GM19240 (cell line): ENCODE data around the gene ANKRD60.
A peak's percentile ranks its signal among the peaks of the same experiment; 100 is the strongest.

Source experiments
- DNase-seq: peaks from one replicate; pipeline ENCODE4 v3.0.0; 2011; ENCODE audit warnings: low spot score; ENCODE audit not compliant: insufficient read length

ANKRD60 gene

GRCh38 chr20:58194175-58194791 lies 34.2 kb downstream of the ANKRD60 start:
- DNase-seq, result no peak

DNA sequence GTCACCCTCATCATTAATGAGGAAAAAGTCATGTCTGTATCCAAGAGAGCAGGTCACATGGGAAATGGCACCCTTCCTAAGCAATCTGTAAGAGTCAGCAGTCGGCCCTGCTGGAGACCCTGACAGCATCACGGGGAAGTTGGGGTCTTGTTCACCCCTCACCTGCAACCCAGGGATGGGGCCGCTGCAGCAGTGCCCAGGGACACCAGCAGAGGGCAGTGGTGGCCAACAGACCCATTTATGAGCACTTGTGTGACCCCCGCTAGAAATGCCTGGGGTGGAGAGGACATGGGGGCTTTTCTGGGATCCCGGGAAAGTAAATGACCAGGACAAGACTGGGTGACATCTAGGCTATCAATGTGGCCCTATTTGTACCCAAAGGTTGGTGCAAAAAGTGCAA lies 35.9 kb downstream of the ANKRD60 start:
- DNase-seq, result peak; percentile 14

GRCh38 chr20:58192065-58192464 lies 36.4 kb downstream of the ANKRD60 start:
- no peak for DNase-seq

- DNase-seq, result no peak
Measured at GRCh38 chr20:58188527-58188926, 39.9 kb downstream of the ANKRD60 start.

DNA sequence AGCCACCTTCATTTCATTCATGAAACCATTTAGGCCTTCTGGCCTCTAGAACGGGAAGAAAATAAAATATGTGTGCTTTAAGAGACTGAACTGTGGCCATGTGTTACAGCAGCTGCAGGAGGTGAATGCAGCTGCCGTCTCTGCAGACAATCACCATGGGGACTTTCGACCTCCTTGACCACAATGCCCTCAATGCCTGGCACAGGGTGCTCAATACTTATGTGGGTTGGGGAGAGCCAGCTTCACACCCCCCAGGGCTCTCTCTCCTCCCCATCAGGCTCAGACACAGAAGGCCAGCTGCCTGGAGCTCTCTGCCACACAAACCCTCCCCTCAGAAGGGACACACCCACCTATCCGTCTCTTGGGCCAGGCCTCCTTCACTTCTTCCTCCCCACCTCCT lies 43.5 kb downstream of the ANKRD60 start:
- no peak for DNase-seq

DNA sequence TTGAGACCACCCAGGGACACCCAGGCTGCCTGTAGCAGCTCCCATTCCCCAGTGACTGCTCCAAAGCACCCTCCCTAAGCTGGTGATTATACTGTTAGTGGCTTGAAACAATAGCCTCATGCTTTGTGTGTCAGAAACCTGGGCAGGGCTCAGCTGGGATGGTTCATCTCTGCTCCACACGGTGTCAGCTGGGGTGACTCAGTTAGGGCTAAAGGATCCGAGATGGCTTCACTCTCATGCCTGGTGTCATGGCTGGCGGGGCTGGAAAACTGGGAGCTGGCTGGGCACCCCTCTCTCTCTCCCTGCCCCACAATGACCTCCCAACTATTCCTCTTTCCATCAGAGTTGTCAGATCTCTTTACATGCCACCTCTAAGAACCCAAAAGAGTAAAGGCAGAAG lies 44.4 kb downstream of the ANKRD60 start:
- no peak for DNase-seq

- no peak for DNase-seq
Measured at GRCh38 chr20:58182521-58183140, 45.8 kb downstream of the ANKRD60 start.

GRCh38 chr20:58179432-58180099 lies 48.9 kb downstream of the ANKRD60 start:
- DNase-seq, result peak; percentile 52

GRCh38 chr20:58179083-58179431 lies 49.4 kb downstream of the ANKRD60 start:
- DNase-seq, result no peak

DNA sequence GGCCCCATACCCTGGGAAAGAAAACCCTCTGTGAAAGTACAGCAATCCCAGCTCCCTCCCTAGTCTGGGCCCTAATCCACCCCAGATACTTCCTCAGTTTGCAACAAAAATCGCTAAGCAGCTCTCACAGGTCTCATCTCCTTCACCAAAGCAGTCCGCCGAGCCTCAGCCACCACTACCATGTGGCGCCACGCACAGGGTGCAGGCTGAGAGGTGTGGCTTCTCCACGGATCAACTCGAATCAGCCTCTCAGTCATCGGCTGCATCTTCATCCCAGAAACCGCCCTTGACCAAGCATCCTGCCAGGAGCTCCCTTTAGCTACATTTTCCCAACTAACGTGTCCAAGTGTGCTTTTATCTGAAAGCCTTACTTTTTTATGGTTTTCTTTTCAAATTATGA lies 50.7 kb downstream of the ANKRD60 start:
- DNase-seq, result no peak

GRCh38 chr20:58175836-58176235 lies 52.6 kb downstream of the ANKRD60 start:
- no peak for DNase-seq

GRCh38 chr20:58175425-58175824 lies 53.0 kb downstream of the ANKRD60 start:
- no peak for DNase-seq

DNA sequence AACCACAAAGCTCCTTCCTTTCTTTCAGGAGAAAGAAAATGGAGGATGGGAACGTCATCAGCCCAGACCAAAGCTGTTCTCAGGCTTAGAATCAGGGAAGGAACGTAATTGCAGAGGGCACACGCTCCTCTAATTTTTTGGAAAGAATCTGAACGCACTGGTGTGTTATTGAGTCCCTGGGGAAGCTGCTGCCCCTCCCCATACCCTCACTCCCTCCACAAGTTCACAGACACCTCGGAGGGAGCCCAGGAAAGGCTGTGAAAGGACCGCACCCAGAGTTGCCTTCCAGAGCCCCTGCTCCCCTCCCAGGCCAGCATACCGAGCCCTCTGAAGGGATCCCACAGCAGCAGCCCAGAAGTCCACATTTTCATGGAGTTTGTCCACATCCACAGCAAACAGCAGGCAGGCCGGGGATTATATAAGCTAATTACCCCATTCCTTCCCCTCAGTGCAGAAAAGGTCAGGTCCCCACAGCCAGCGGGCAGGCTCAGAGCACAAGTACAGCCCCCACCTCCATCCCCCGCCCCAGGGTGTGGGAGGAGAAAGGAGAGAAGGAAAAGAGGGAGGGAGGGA lies 53.7 kb downstream of the ANKRD60 start:
- DNase-seq, result no peak

DNA sequence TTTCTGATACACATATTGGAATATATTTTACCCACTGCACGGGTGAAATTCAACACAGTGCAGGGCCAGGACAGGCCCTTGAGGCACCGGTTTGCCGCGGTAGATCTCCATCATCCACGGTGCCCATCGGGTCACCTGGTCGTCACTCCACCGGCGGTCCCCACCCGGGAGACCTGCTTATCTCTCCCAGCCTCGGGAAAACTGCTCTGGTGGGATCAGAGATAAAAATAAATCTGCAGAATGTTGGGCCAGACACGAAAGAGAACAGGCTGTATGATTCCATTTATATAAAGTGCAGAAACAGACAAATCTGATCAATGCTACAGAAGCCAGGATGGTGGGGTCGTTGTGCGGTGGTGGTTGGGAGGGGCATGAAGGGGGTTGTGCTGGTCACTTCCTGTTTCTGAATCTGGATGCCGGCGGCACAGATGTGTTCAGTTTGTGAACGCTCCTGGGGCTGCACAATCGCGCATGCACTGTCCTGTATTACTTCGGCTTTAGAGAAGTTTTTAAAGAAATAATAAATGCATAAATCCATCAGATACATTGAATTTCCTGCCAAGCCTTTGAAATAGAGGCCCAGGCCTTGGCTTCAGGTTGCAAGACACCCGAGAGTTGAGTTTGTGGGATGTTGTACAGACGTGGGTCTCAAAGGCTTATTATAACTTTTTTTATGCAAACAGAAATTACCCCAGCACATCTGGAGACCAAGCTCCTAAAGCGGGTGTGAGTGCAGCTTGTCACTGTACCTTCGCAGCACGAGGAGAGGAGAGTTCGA lies 54.3 kb downstream of the ANKRD60 start:
- no peak for DNase-seq

DNA sequence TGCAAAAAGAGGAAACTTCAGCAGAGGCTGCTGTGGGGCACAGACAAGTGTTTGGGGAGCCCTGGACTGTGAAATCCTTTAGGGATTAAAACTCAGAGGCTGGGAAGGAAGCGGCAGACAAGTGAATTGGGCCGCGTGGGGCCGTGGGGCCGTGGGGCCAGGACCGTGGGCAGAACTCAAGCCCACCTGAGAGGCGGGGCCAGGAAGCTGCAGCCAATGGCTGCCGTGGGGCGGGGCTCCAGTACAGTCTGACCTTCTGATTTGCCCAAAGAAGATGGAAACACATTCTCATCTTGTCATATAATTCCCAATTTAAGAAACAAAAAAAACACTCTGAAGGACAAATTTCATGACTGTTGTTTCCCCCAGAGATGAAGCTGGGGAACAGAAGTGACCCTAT lies 55.4 kb downstream of the ANKRD60 start:
- no peak for DNase-seq

DNA sequence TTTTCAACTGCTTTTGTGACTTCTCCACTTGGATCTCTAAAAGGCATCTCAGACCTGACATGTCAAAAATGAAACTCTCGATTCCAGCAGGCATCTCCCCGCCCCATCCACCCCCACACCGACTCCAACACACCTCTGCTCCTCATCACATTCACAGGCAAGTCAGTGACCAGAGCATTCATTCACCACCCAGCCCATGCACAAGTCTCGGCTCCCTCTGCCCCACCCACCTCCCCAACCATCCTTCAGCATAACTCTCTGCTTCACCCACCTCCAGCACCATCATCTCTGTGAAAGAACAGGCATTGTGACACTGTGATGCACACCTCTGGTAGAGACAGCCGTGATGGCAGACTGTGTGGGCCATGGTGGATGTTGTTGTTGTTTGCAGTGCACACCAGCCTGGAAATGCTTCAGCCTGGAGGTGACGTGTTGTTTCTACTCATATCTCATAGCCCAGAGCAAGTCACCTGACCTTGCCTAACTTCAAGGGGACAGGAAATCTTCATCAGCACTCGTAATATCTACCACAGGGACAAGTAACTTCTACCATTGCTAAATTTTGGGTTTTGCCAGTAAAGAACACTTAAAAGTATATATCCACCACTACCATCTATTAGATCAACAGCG lies 56.5 kb downstream of the ANKRD60 start:
- DNase-seq, result no peak

DNA sequence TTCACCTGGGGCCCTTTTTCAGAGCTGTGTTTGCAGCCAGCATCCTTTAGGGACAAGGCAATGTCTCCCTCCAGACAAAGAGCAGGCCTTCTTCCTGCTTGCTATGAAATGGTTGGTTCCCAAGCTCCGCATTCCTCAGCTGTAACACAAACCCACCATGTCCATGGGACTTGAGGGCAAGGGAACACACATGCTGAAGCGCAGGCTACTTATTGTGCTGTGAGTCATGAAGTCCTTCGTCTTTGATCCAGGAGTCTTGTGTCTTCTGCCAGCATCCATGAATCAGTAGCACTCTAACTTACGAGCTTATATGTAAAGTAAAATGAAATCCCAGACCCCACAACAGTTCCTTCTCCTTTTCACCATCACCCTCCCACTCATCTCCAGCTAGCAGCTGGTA lies 59.0 kb downstream of the ANKRD60 start:
- DNase-seq, result no peak

DNA sequence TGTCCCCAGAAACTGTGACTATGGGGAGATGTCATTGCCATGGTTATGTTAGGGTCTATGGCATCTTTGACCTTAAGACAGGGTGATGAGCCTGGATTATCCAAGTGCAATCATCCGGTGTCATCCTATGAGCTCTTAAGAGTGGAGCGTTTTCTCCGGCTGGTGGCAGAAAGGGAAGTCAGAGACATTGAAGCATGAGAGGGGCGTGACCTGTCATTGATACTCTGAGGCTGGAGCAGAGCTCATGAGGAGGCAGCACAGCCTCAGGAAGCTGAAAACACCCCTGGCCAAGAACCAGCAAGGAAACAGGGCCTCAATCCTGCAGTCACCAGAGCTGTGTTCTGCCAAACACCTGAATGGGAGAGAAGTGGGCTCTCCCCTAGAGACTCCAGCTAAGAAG lies 59.6 kb downstream of the ANKRD60 start:
- no peak for DNase-seq

GRCh38 chr20:58167759-58168158 lies 60.7 kb downstream of the ANKRD60 start:
- DNase-seq, result no peak
